Spleen (tissue), 11 donors: ENCODE measurements around the gene UBA3. TPM values are rescaled to one million over a fixed set of nuclear protein-coding genes. Genes with fewer than 3 reads are reported as not detected.

ENCODE experiments used
- DNase-seq: peaks from one replicate; pipeline ENCODE4 v3.0.0-alpha.2; 2020
- H3K27ac ChIP-seq, 8 donors: fragments of 200-600 bp; sonication (generic) in 7 of 8; 1 replicate in 4 of 8; 2 replicates in 4 of 8; pipeline versions ENCODE4 v1.5.0 to v1.8.0; 2016 to 2021; ENCODE audit warnings: inconsistent platforms in 4 of 8, mild to moderate bottlenecking in 4 of 8, moderate library complexity in 1 of 8
- H3K27me3 ChIP-seq, 7 donors: fragments of 200-600 bp; sonication (generic) in 6 of 7; replicated peaks in 1 of 7; 1 replicate in 4 of 7; 2 replicates in 3 of 7; pipeline versions ENCODE4 v1.5.0 to v1.8.0; 2016 to 2021; ENCODE audit warnings: inconsistent platforms in 3 of 7, mild to moderate bottlenecking in 1 of 7
- H3K36me3 ChIP-seq, 6 donors: fragments of 200-600 bp; sonication (generic) in 5 of 6; 1 replicate in 4 of 6; 2 replicates in 2 of 6; pipeline versions ENCODE4 v1.5.0 to v1.8.0; 2016 to 2021; ENCODE audit warnings: inconsistent platforms in 2 of 6
- H3K4me1 ChIP-seq, 6 donors: fragments of 200-600 bp; sonication (generic) in 5 of 6; 1 replicate in 3 of 6; 2 replicates in 3 of 6; pipeline versions ENCODE4 v1.5.0 to v1.8.0; 2016 to 2021; ENCODE audit warnings: inconsistent platforms in 3 of 6
- H3K4me3 ChIP-seq, 8 donors: fragments of 200-600 bp; sonication (generic) in 7 of 8; 1 replicate in 4 of 8; 2 replicates in 4 of 8; pipeline versions ENCODE4 v1.5.0 to v1.8.0; 2016 to 2021; ENCODE audit warnings: inconsistent platforms in 4 of 8, mild to moderate bottlenecking in 4 of 8, moderate library complexity in 2 of 8
- H3K9me3 ChIP-seq, 8 donors: fragments of 200-600 bp; sonication (generic) in 7 of 8; 1 replicate in 4 of 8; 2 replicates in 4 of 8; pipeline versions ENCODE4 v1.5.0 to v1.8.0; 2016 to 2021; ENCODE audit warnings: inconsistent platforms in 4 of 8
- CTCF ChIP-seq, 11 experiments: fragments of 200-600 bp in 7 of 11; fragments of 450-650 bp in 4 of 11; sonication (generic) in 4 of 11; IDR thresholded peaks in 8 of 11; conservative IDR thresholded peaks in 3 of 11; 1 replicate in 7 of 11; 2 replicates in 4 of 11; pipeline versions ENCODE4 v1.4.0 to v1.8.0; 2016 to 2021; ENCODE audit warnings: antibody characterized with exemption in 11 of 11, inconsistent platforms in 4 of 11, mild to moderate bottlenecking in 1 of 11
- POLR2A ChIP-seq, 3 donors: fragments of 450-650 bp; IDR thresholded peaks; one replicate each; pipeline ENCODE4 v1.5.1; 2017; ENCODE audit warnings: antibody characterized with exemption in 3 of 3, mild to moderate bottlenecking in 1 of 3
- POLR2AphosphoS5 ChIP-seq, 3 donors: sonication (generic); formaldehyde crosslinking; IDR thresholded peaks; one replicate each; pipeline ENCODE4 v1.5.1; 2017; ENCODE audit warnings: antibody characterized with exemption in 3 of 3
- WGBS, 5 donors: extraction: QIAGEN DNeasy Blood & Tissue Kit in 3 of 5; methylation state at CpG; one replicate each; pipeline versions ENCODE4 v1.1.5 to v1.1.7; 2013 to 2018; 5-methylcytosine and 5-hydroxymethylcytosine counted together
- intact Hi-C: fragments of 100-400 bp; cut with DNase I; formaldehyde crosslinking; loops from one replicate; pipeline ENCODE4 v1.15.0; 2023; ENCODE audit warnings: low total_unique reads
- polyA plus RNA-seq, 3 donors: library from polyadenylated mRNA; stranded (reverse); fragments of 200-250 nt; gene quantifications; one replicate each; pipeline ENCODE4 v1.2.1, GENCODE V29; 2013
- total RNA-seq, 7 donors: library from RNA; depleted of rRNA in 3 of 7; stranded (reverse); fragments of >200 nt in 3 of 7; fragmentation: NEBNext Ultra II Directional in 4 of 7; extraction: Animal tissue kit (Norgen Biotek cat#: 25700) in 4 of 7; gene quantifications; one replicate each; pipeline versions ENCODE4 v1.1.0 to v1.2.1, GENCODE V29; 2016 to 2021
- donor health status: healthy with polysubstance abuse.
- donor health status: DM: no; HTN: no; CAD: no; lungs with moderate emphysema.
- donor health status: DM: no; HTN: no; CAD: no.
- donor health status: Bipolar disorder and iron deficiency.
- donor health status: healthy.
- donor health status: DM: no; HTN: no; CAD: no.
- donor health status: DM: yes; HTN: yes; CAD: no.

The UBA3 gene
- total and polyA plus RNA-seq, 10 donors: 50.2 to 101 (median 63.9) TPM

- Histone ChIP-seq H3K4me3 (no peak overlapping the region), H3K4me1 (peaks cover 0 to 30% (median 3%) of the 10 kb centered on the region in 6 donors), H3K36me3 (peaks cover 6 to 87% (median 39%) of the 10 kb centered on the region in 6 donors)
Observed at GRCh38 chr3:69066121-69066520, 14.0 kb downstream of the UBA3 start.

GRCh38 chr3:69065318-69065964 lies 14.7 kb downstream of the UBA3 start:
- WGBS, 5 donors: 83 to 89% (median 85%) methylated on average over 6 of the region's 6 CpGs
- TF ChIP-seq POLR2AphosphoS5 (IDR thresholded peaks at IDR 0.05) (peak in 1 of 3 donors; percentile 34), CTCF (IDR thresholded peaks at IDR 0.05 in 8 of 11, conservative IDR thresholded peaks at IDR 0.05 in 3 of 11) (no peak), POLR2A (IDR thresholded peaks at IDR 0.05) (no peak)
- DNase-seq: no peak
- H3K27ac ChIP-seq: peak overlapping the region in 2 of 8 donors; percentile 1 to 34
- no peaks in the 10 kb centered on the region for H3K27me3 ChIP-seq
- no peaks in the 10 kb centered on the region for H3K9me3 ChIP-seq
- H3K4me3 ChIP-seq: no peak overlapping the region
- peaks cover 0 to 30% (median 3%) of the 10 kb centered on the region in 6 donors for H3K4me1 ChIP-seq
- peaks cover 6 to 87% (median 41%) of the 10 kb centered on the region in 6 donors for H3K36me3 ChIP-seq
- intact Hi-C loops: no loop called here

More at GRCh38 chr3:69066121-69066520, 14.0 kb downstream of the UBA3 start:
- intact Hi-C loops: no loop called here
- DNase-seq: no peak
- Histone ChIP-seq H3K9me3 (no peaks in the 10 kb centered on the region), H3K27ac (no peak overlapping the region), H3K27me3 (no peaks in the 10 kb centered on the region)
- 66 to 84% (median 74%) methylated on average over 4 of the region's 4 CpGs for WGBS, 5 donors
- TF ChIP-seq CTCF (IDR thresholded peaks at IDR 0.05 in 8 of 11, conservative IDR thresholded peaks at IDR 0.05 in 3 of 11) (no peak), POLR2A (IDR thresholded peaks at IDR 0.05) (no peak), POLR2AphosphoS5 (IDR thresholded peaks at IDR 0.05) (no peak)

GRCh38 chr3:69063636-69064035 lies 16.5 kb downstream of the UBA3 start:
- DNase-seq: no peak
- Histone ChIP-seq H3K36me3 (peaks cover 6 to 89% (median 41%) of the 10 kb centered on the region in 6 donors), H3K27me3 (no peaks in the 10 kb centered on the region), H3K4me1 (peaks cover 5 to 41% (median 12%) of the 10 kb centered on the region in 6 donors), H3K27ac (peak overlapping the region in 4 of 8 donors; percentile 9 to 21 (median 18)), H3K9me3 (no peaks in the 10 kb centered on the region), H3K4me3 (no peak overlapping the region)
- TF ChIP-seq CTCF (IDR thresholded peaks at IDR 0.05 in 8 of 11, conservative IDR thresholded peaks at IDR 0.05 in 3 of 11) (no peak), POLR2AphosphoS5 (IDR thresholded peaks at IDR 0.05) (no peak), POLR2A (IDR thresholded peaks at IDR 0.05) (no peak)
- intact Hi-C loops: no loop called here
- WGBS, 5 donors: 59 to 66% (median 62%) methylated on average over 2 of the region's 2 CpGs

GRCh38 chr3:69059688-69060087 lies 20.5 kb downstream of the UBA3 start:
- H3K9me3 ChIP-seq: no peaks in the 10 kb centered on the region
- TF ChIP-seq POLR2AphosphoS5 (IDR thresholded peaks at IDR 0.05) (no peak), CTCF (IDR thresholded peaks at IDR 0.05 in 8 of 11, conservative IDR thresholded peaks at IDR 0.05 in 3 of 11) (no peak), POLR2A (IDR thresholded peaks at IDR 0.05) (no peak)
- H3K4me1 ChIP-seq: peaks cover 6 to 49% (median 21%) of the 10 kb centered on the region in 6 donors
- no peaks in the 10 kb centered on the region for H3K27me3 ChIP-seq
- intact Hi-C loops: no loop called here
- peak overlapping the region in 6 of 8 donors; percentile 63 to 82 (median 78) for H3K27ac ChIP-seq
- no peak overlapping the region for H3K4me3 ChIP-seq
- DNase-seq: no peak
- H3K36me3 ChIP-seq: peaks cover 8 to 100% (median 52%) of the 10 kb centered on the region in 6 donors
